Endothelial cell (in vitro differentiated cells): ENCODE data around the gene WFIKKN2. TPM values are rescaled to one million over a fixed set of nuclear protein-coding genes. Genes with fewer than 3 reads are reported as not detected.

Experiments
- DNase-seq: peaks from one replicate; pipeline ENCODE4 v3.0.0; 2021; ENCODE audit warnings: low spot score
- H3K27ac Mint-ChIP-seq: one replicate; pipeline ENCODE4 v1.8.0; 2021; ENCODE audit warnings: mixed read lengths, inconsistent platforms; ENCODE audit not compliant: unreplicated experiment
- H3K27me3 Mint-ChIP-seq: one replicate; pipeline ENCODE4 v1.8.0; 2021; ENCODE audit warnings: mild to moderate bottlenecking, moderate library complexity, mixed read lengths, inconsistent platforms; ENCODE audit not compliant: unreplicated experiment
- H3K36me3 Mint-ChIP-seq: one replicate; pipeline ENCODE4 v1.8.0; 2021; ENCODE audit warnings: mild to moderate bottlenecking, low read depth, mixed read lengths, inconsistent platforms; ENCODE audit not compliant: unreplicated experiment
- H3K4me1 Mint-ChIP-seq: one replicate; pipeline ENCODE4 v1.8.0; 2021; ENCODE audit warnings: mild to moderate bottlenecking, mixed read lengths, inconsistent platforms; ENCODE audit not compliant: unreplicated experiment
- H3K4me3 Mint-ChIP-seq: one replicate; pipeline ENCODE4 v1.8.0; 2021; ENCODE audit warnings: mild to moderate bottlenecking, mixed read lengths, inconsistent platforms; ENCODE audit not compliant: unreplicated experiment
- H3K9me3 Mint-ChIP-seq: one replicate; pipeline ENCODE4 v1.8.0; 2021; ENCODE audit warnings: mixed read lengths, inconsistent platforms; ENCODE audit not compliant: unreplicated experiment
- long read RNA-seq: library from polyadenylated mRNA; unstranded; transcript quantifications from one replicate; pipeline ENCODE4 v2.0.0, GENCODE V29; 2020; ENCODE audit not compliant: unreplicated experiment
- total RNA-seq: library from RNA; stranded (reverse); fragmentation: NEBNext Ultra II Directional; extraction: Animal tissue kit (Norgen Biotek cat#: 25700); gene quantifications from one replicate; pipeline ENCODE4 v1.2.1, GENCODE V29; 2021; ENCODE audit not compliant: unreplicated experiment
- TF ChIP-seq, protein P1 (sequence below): fragments of 200-600 bp; sonication (generic); IDR thresholded peaks from one replicate; pipeline ENCODE4 v1.5.0; 2021; ENCODE audit warnings: antibody characterized with exemption; ENCODE audit not compliant: unreplicated experiment

Gene WFIKKN2, protein sequence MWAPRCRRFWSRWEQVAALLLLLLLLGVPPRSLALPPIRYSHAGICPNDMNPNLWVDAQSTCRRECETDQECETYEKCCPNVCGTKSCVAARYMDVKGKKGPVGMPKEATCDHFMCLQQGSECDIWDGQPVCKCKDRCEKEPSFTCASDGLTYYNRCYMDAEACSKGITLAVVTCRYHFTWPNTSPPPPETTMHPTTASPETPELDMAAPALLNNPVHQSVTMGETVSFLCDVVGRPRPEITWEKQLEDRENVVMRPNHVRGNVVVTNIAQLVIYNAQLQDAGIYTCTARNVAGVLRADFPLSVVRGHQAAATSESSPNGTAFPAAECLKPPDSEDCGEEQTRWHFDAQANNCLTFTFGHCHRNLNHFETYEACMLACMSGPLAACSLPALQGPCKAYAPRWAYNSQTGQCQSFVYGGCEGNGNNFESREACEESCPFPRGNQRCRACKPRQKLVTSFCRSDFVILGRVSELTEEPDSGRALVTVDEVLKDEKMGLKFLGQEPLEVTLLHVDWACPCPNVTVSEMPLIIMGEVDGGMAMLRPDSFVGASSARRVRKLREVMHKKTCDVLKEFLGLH
- total RNA-seq = not detected
- long read RNA-seq = 0 reads

DNA sequence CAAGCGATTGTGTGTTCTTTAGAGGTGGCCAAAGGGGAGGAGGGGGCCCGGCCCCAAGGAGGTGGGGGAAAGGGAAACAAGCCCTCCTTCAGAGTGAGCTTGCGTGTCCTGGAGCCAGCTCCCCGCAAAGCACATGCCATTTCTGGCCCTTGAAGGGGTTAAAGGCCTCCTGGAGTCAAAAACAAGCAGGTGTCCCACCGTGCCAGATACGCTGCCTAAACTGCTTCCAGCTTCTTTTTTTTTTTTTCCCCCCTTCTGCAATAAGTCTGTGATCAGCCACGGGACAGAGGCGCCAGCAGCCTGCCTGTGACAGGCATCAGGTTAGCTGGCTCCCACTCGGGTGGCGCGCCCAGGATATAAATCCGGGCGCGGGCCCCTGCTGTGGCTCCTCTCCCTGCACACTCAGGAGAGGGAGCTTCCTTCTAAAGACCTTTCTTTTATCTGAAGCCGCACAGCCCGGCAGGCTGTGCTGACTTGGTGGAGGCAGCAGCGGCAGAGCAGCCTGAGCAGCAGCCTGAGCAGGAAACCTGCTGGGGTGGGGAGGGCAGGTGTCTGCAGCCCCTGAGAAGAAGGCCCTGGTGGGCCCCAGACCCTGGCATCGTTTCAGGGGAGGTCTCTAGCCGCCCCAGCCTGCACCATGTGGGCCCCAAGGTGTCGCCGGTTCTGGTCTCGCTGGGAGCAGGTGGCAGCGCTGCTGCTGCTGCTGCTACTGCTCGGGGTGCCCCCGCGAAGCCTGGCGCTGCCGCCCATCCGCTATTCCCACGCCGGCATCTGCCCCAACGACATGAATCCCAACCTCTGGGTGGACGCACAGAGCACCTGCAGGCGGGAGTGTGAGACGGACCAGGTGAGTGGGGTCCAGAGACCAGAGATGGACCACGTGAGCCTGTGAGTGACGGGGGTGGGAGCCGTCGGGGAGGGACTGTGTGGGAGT lies at the start of gene WFIKKN2:
WFIKKN2 (plus strand) TSS at position 286 of the 934 bp plus-strand sequence; CDS start at position 638, 352 bp downstream.
- Mint-ChIP-seq H3K27ac (no peak within 1 kb of the TSS), H3K27me3 (peaks cover 1% of the 10 kb centered on the region), H3K4me3 (no peak within 1 kb of the TSS), H3K4me1 (no peaks in the 10 kb centered on the region), H3K9me3 (no peaks in the 10 kb centered on the region), H3K36me3 (no peaks in the 10 kb centered on the region)
- TF ChIP-seq, protein P1, sequence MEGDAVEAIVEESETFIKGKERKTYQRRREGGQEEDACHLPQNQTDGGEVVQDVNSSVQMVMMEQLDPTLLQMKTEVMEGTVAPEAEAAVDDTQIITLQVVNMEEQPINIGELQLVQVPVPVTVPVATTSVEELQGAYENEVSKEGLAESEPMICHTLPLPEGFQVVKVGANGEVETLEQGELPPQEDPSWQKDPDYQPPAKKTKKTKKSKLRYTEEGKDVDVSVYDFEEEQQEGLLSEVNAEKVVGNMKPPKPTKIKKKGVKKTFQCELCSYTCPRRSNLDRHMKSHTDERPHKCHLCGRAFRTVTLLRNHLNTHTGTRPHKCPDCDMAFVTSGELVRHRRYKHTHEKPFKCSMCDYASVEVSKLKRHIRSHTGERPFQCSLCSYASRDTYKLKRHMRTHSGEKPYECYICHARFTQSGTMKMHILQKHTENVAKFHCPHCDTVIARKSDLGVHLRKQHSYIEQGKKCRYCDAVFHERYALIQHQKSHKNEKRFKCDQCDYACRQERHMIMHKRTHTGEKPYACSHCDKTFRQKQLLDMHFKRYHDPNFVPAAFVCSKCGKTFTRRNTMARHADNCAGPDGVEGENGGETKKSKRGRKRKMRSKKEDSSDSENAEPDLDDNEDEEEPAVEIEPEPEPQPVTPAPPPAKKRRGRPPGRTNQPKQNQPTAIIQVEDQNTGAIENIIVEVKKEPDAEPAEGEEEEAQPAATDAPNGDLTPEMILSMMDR = no peak
- no peak for DNase-seq

- no peak for DNase-seq
These were observed 49.3 kb upstream of the WFIKKN2 start for GRCh38 chr17:50785946-50786570.

GRCh38 chr17:50787106-50787505 lies 48.3 kb upstream of the WFIKKN2 start:
- TF ChIP-seq, protein P1 = no peak
- no peaks in the 10 kb centered on the region for H3K9me3 Mint-ChIP-seq
- H3K4me3 Mint-ChIP-seq = no peak overlapping the region
- DNase-seq = no peak
- H3K27ac Mint-ChIP-seq = no peak overlapping the region
- peaks cover 12% of the 10 kb centered on the region for H3K4me1 Mint-ChIP-seq
- peaks cover 4% of the 10 kb centered on the region for H3K36me3 Mint-ChIP-seq
- H3K27me3 Mint-ChIP-seq = peaks cover 13% of the 10 kb centered on the region

More at GRCh38 chr17:50785946-50786570, 49.3 kb upstream of the WFIKKN2 start:
- peaks cover 4% of the 10 kb centered on the region for H3K36me3 Mint-ChIP-seq
- peaks cover 8% of the 10 kb centered on the region for H3K4me1 Mint-ChIP-seq
- TF ChIP-seq, protein P1 = no peak
- no peak overlapping the region for H3K4me3 Mint-ChIP-seq
- H3K9me3 Mint-ChIP-seq = no peaks in the 10 kb centered on the region
- H3K27me3 Mint-ChIP-seq = peaks cover 13% of the 10 kb centered on the region
- H3K27ac Mint-ChIP-seq = no peak overlapping the region

DNA sequence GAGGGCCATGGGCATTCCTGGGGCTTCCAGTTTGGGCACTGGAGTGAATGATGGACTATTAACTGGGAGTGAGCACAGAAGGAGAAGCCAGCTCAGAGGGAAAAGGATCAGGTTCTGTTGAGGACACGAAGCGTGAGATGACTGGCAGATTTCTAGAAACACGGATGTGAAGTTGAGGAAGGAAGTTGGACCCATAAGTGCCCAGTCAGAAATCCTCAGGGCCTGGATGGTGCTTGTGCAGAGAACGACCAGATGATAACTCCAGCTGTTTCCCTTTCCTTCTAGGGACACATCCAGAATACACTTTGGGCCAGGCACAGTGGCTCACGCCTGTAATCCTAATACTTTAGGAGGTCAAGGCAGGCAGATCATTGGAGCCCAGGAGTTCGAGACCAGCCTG lies 44.8 kb upstream of the WFIKKN2 start:
- Mint-ChIP-seq H3K36me3 (peaks cover 4% of the 10 kb centered on the region), H3K4me3 (peak overlapping the region; percentile 18), H3K9me3 (no peaks in the 10 kb centered on the region), H3K27ac (peak overlapping the region; percentile 79), H3K27me3 (peaks cover 13% of the 10 kb centered on the region), H3K4me1 (peaks cover 12% of the 10 kb centered on the region)
- no peak for DNase-seq
- TF ChIP-seq, protein P1 = no peak
